Islet of Langerhans (tissue), 1 donor: ENCODE data around the gene AGBL1.
"Not testable (repeated sequence)": the region's sequence is repeated elsewhere in the genome, so short reads cannot be mapped to it uniquely, and the experiment has no call there.

Experiments used
- FAIRE-seq: peaks from one replicate; lab custom pipeline; 2011; peaks lifted over from hg19 to GRCh38; lab: Jason Lieb, UNC

AGBL1 gene

DNA sequence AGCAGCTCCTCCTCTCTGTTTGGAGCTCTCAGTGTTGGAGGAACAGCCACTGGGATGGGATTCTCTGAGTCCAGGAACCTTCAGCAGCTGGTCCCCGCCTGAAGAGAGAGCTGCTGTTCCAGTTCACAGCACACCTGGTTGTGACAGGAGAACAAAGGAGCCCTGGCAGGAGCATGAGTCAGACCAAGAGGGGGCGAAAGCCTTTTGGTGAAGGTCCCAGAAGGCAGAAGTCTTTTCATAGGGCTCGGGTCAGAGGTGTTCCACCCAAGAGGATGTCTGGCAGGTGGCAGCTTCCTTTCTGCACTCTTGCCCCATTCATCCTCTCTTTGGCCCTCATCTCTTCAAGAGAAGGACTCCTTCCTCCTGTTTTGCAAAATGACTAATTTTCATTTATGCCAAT is 799.2 kb downstream of the AGBL1 start:
- FAIRE-seq = not testable (repeated sequence)

DNA sequence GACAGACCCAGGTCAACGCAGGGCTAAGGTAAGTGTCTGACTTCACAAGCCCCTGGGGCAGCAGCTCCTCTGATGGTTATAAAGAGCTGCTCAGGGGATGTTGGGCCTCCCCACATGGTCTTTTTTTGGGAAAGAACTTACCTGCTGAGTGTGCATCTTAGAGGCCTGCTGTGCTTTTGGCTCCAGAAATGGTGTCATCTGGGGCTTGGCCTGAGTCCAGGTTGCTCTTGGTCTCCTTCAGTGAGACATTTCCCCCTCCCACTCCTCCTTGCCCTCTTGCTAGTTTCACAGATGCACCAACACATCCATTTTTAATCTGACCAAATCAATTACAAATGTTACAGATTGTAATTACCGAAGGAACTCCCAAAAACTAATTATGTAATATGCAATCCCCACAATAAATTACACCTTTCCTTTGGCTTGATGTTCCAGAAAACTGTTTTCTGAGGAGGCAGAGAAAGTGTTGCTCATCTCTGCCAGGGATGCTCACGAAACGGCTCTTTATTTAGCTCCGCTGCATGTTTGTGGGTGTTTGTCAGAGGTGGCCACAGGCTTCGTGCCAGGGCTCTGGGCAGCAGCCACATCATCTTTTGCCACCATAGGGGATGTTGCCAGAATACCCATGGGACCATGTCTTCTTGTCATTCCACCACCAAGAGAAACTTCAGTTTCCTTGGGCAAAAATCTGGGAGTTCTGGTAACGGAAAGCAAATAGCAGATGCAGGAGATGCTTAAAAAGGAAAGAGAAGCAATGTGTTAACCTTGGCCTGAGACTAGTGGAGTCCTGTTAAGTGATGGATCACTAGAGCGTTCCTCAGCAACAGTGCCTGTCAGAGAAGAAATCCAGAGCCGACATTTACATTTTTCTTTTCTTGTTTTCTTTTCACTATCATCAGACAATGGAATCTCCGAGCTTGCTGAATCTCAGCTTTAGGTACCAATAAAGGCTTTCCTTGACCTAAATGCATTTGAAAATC is 799.9 kb downstream of the AGBL1 start:
- peak; percentile 96 for FAIRE-seq

DNA sequence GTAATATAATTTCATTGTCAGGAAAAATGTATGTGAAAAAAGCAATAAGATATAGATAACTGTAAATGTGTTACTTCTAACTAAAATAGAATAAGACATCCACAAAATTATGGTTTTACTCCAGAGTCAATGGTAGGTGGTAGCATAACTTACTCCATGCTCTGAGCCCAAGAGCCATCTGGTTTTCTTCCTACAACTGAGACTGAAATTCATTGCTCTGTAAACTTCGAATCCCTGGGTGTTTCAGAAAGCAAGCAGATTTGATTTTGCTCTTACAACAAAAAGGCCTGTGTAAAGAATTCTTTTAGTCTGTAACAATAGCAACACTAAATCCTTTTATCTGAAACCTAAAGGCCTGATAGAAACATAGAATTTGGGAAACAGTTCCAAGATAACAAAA is 805.9 kb downstream of the AGBL1 start:
- FAIRE-seq = no peak

DNA sequence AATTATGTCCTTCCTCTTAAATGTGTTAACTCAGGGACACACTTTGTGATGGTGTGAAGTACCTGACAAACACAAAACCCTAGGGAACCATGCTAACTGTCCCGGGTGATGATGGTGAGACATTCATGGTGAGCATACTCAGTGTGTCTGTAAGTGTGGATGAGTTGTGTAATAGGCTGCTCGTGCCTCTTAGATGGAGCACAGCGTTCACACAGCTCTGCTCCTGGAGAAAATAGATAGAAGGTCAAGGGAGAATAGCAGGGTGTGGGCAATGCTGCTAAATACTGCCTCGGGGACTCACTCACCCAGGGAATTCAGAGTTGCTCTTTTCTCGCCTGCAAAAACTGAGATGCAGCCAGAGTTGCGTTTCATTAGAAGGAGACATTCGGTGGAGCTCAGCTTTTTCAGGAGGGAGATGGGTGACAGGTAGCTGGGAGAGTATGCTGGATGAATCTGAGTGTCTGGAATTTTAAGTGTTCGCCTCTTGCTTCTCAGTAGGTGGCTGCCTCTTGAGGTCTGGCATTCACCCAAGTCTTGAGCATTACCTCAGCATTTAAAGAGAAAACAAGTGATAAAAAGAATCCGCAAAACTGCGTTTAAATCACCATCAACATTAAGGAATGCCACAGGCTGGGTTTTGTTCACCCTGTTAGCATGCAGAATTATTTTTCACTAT is 813.2 kb downstream of the AGBL1 start:
- no peak for FAIRE-seq

DNA sequence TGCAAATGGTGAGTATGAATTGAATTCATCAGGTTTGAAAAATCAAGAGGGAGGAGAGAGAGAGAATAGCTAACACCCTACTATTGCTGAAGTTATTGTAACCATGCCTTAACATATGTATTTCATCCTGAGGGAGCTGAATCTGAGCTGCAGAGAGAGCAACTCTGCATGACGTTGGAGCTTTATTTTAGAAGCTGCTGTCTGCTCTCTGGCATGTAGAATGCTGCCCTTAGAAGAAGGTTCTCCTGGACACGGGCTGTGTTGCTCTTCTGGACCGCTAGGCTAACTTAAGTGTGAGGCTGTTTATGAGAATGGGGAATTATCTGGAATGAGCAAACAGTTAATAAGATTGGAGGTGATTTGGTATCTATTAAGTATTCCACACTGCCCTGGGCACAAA is 814.6 kb downstream of the AGBL1 start:
- no peak for FAIRE-seq

DNA sequence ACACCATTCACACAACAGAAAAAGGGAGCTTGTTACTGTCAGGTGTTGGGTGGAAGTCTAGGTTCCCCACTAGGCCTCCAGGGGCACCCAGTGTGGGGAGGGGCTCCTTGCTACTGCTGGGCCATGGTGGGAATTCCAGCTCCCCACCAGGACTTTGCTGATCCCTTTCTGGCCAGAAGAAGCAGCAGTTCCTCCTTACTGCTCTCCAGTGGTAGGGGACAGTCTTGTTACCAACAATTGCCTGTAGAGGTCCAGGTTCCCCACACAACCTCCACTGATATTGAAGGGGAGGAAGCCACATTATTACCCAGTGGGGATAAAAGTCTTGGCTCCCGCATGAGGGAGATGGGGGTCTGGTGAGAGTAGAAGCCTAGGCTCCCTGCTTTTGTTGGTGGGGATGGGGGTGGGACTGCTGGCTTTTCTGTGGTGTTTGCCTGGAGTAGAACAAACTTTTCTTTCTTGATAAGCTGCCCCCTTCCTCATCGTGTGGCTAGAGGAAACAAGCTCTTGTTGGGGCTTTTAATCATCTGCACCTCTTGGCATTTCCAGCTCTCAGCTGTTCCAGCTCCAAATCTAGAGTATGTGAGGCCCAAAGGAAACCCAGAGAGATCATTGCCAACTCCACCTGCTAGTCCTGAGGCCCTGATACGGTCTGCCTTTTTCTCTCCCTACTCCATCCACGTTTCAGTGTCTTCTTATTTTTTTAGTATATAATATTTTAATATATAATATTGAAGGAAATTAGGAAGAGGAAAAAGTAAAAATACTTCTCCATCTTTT is 824.2 kb downstream of the AGBL1 start:
- FAIRE-seq = no peak

DNA sequence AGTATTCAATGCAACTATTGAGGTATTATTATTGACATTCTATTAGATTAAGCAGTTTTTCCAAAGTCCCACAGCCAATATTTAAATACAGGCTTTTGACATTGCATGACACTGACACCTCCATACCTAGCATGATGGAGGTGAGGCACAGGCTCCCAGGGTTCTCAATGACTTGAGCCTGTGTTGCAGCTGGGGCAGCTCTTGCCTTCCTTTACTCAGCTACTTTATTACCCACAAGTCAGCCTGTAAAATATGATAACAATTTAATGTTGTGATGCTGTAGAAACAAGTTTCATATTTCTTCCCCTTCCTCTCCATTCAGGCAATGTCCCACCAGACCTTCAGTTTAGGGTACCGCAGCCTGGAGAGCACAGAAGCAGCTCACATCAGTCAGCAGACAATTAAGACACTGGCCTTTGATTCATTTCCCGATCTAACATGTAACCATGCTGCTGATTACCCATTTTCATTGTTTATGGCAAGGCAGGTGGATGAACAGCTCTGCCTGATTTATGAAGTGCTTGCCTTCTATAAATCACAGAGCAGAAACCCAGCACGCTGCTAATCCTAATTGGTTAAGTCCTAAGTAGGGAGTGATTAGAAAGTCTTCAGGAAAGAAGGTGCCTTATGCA is 826.1 kb downstream of the AGBL1 start:
- FAIRE-seq = no peak

DNA sequence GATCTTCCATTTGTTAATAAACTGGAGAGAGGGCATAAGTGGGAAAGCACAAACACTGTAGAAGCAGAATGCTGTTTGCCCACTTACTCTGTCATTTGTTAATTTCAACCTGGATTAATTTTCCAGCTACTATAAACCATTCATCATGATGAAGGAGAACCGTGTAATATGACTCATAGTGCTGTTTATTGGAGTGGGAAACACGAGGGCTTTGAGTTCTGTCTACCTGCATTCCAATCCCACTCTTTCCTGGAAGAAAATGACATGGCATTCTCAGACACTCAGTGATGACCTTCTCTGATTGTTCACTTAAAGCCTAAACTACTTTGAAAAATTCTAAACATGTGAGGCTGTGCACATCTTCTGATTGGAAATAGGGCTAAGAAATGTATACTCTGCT is 826.7 kb downstream of the AGBL1 start:
- FAIRE-seq = no peak

DNA sequence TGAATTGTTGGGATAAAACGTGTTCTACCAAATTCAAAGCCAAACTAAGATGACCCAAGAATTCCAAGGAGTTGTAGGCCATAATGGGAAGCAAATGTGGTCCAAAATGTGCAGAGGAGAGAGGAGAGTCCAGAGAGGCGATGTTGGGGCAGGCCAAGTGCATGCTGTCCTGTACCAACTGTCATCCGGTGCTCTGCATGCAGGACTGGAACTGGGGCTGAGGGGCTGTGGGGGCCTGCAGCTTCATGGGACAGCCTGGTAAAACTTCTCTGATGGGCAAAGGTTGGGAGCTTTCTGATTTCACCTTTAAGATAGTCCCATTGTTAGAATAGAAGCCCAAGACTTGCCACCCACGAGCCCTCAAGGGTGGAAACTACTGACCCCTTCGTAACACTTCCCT is 831.4 kb downstream of the AGBL1 start:
- FAIRE-seq = no peak

DNA sequence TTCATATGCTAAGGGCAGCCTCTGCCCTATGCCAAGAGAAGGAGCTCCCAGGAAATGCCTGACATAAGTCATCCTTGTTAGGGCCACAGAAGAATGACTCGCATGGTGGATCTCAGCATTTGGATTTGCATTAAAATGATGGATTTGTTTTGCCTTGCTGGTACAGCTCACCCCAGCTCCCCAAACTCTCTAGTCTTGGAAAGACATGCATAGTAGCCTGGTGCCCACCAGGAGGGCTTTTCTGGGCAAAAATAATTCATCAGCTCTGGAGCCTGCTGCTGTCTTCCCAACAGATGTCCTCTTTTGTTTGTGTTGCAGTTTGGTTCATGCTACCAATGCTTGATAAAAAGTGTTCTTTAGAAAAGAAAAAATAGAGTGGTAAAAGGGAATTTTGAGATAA is 833.0 kb downstream of the AGBL1 start:
- no peak for FAIRE-seq

DNA sequence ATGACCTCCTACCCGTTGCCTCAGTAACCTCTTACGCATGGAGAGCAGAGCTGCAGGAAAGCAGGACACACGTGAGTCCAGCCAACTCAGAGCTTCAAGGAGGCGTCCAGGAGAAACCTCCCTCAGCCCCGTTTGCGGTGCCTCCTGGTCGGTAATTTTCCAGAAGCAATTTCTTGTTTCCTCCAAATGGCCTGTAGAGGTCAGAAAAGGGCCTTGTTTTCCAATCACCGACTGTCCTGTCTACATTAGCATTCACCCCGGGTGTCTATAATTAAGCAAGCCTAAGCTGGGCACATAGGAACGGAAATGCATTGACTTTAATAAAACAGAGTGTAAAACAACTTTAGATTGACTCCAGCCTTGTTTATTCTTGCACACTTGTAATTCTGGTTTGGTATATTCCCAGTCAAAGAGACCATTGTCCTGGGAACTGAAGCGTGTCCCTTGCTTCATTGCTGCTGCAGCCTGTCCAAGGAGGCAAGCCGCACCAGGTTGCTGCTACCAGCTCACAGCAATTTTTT is 836.2 kb downstream of the AGBL1 start:
- peak; percentile 81 for FAIRE-seq

DNA sequence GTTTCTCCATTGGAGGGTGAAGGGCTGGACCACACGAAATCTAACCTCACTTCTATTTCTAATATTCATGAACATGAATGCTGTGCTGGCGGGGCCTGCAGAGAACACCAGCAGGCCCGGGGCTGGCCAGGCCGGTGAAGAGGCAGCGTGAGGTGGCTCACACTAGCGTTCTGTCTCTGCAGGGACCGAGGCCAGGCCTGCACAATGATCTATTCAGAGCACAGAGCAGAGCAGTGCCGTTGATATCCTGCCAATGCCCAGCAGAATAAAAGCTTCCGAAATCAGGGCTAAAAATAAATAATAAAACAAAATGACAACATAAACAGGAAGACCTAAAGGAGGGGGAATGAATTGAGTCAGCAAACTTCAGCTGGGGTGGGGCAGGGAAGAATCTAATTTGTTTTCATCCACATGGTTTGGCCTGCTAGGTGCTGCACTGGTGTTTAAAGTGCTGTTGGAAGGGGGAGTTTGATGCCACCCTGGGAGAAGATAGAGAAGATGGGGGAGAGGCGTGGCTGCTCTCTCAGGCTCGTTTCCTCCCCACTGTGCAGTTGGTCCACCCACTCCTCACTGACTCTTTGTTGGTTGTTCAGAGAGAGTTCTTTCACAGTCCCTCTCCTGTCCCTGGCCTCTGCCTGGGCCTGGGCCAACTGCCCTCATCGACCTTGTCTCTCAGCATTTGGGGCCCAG is 837.1 kb downstream of the AGBL1 start:
- FAIRE-seq = no peak

DNA sequence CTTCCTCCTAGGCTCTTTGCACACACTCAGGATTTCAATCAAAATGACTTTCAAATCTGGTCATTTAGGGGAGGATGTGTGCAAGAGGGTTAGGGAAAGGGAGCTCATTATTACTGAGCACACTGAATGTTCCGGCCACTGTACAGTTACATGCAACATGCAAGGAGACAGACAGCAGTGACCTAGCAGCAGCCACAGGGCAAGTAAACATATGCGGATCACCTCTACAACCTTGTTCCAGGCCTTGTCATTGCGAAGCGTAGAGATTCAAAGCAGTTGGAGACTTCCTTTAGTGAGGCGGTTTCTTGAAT is 837.6 kb downstream of the AGBL1 start:
- no peak for FAIRE-seq

DNA sequence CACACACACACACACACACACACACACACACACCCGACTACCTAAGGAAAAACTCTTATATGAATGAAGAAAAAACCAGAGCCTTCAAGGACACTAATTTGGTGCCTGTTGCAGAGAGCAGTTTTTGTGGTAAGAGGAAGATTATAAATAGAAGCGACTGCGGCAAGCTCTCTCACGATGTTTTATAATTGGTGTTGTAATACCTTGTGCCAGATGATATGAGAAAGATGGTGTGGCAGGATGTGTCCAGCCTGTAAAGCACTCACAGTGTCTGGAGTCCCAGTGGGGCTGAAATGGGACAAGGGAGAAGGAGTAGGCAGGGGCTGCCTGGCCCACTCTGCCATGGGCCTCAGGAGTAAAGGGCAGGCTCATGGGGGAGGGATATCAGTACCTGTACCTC is 839.9 kb downstream of the AGBL1 start:
- FAIRE-seq = no peak

DNA sequence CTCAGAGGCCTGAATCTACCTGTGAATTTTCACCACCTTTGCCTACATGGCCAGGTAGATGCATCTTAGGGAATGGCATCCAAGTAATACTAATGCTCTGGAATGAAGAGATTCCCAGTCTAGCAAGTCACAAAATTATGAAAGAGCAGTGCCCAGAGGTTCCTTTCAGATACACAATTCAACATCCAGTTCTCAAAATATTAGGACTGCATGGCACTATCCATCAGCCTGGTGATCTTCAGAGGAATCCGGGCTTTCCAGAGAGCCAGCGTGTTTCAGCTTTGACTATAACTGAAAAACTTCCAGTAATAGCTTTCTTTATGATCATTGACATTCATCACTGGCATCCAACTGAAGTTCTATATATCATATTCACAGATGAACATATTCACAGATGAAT is 849.8 kb downstream of the AGBL1 start:
- FAIRE-seq = no peak

DNA sequence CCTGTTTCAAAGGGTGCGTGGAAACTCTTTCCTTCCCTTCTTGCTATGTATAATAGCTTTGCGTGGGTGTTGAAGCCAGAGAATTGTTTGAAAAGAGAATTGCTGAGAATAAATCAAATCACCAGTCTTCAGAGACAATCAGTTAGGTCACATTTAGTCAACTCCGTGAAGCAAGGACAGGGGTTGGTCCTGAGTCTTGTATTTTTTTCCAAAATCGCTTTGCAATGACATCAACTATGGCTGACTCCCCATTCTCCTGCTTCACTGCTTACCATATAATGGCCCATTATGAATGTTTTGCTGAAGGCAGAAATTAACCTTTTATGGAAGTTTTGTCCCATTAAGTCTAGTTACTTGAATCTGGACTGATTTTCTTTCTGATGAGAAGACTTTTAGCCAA is 852.8 kb downstream of the AGBL1 start:
- no peak for FAIRE-seq

DNA sequence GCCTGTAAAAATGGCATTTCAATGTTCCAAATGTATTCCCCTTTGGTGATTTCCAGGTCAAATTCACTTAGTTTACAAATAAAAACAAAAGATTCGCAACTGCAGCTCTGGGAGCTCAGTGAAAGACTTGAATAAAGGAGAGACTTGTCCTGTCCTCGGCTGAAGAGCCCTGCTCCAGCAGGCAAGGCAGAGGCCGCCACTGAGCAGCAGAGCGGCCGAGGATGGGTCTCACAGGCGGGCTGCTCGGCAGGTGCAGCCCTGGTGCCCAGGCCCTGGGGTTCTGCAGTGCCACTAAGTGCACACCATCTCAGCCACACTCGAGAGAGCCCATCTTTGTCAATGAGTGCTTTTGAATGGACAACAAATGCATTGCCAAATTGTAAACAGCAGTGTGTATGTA is 856.2 kb downstream of the AGBL1 start:
- no peak for FAIRE-seq

DNA sequence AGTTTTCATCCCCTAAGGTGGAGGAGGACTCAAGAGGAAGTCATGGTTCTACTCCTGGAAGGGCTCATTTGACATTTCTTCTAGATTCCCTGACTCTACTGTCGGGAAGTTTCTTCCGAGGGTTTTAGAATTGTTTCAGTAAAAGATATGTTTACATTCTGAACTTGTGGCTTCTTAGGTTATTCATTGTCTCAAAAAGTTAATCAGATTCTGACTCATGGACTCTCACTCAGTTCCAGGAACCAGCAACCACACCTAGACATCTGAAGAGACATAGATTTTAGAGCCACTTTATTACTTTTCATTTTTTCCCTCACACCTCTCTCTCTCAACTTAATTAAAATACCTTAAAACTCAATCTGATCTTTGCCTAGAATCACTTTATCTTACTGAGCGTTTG is 862.6 kb downstream of the AGBL1 start:
- no peak for FAIRE-seq

DNA sequence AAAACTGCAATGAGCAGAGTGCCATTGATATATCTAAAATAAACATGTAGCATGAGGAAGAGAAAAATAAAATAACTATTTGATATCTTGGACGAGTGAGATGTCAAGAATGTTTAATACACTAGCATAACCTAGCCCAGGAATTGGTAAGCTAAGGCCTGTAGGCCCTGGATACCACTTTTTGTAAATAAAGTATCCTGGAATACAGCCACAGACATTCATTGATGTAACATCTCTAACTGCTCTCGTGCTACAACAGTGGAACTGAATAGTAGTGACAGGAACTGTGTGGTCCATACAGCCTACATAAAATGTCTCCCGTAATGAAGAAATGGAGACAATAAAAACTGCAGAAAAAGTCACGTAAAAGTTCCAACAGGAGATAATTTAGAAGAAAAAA is 869.0 kb downstream of the AGBL1 start:
- FAIRE-seq = no peak

DNA sequence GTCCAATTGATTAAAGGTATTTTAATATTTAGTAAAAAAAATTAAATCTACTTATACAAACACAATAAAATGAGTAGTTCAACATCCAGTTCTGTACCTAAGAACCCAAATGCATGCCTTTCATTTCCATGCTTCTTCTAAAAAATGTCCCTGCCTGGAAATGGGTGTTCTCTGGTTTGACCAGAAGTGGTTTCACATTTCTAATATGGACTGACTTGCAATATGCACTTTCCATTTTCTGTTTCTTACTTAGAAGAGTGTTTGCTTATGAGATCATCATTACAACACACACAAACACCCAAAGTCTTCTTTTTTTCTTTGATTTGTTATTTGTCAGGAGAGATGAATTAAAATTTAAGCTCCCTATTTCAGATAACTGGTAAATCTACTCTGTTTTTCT is 879.6 kb downstream of the AGBL1 start:
- FAIRE-seq = no peak

DNA sequence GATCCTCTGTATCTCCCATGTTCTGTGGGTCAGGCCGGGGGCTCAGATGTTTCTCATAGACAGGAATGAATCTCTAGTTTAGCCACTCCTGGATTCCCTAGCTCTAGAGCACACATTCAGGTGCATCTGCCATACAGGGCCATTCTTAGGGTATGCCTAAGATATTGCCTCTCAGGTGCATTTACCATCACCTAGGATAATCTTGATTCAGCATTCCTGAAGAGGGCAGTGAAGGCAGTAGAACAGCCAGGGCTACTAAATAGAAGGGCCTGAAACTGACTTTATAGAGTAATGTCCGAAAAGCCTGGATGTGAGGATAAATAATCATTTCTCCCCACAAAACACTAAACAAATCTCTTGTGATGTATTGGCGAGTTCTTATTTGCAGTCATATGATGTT is 882.0 kb downstream of the AGBL1 start:
- FAIRE-seq = no peak

DNA sequence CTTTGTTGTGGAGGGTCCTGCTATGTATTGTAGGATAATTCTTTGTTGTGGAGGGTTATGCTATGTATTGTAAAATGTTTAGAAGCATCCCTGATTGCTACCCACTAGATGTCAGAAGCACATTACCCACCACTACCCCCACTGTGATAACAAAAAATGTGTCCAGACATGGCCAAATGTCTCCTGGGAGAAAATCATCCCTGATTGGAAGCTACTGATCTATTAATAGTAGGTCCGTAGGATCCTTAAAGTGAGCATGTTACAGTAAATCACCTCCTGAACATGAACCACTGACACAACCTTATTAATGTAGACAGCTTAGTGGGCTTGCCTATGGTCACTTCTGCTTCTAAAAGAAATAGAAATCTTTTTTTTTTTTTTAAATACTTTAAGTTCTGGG is 884.6 kb downstream of the AGBL1 start:
- no peak for FAIRE-seq
